GM18526 (cell line): Measurements from ENCODE around the gene IQCN.

ENCODE experiments used
- POLR2A ChIP-seq: IDR thresholded peaks from 3 replicates; pipeline ENCODE4 v1.6.1; 2011; ENCODE audit not compliant: insufficient read length; ENCODE audit errors: extremely low read depth

Gene IQCN

DNA sequence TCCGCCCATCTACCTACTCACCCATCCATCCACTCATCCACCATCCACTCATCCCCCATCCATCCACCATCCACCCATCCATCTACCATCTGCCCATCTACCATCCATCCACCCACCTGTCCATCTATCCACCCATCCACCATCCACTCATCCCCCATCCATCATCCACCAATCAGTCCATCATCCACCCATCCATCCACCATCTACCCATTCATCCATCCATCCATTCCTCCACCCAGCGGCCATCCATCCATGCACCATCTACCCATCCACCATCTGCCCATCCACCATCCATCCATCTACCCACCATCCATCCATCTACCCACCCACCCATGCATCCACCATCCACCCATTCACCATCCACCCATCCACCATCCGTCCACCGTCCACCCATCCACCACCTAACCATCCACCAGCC is 20.8 kb upstream of the IQCN start:
- TF ChIP-seq POLR2A = no peak

DNA sequence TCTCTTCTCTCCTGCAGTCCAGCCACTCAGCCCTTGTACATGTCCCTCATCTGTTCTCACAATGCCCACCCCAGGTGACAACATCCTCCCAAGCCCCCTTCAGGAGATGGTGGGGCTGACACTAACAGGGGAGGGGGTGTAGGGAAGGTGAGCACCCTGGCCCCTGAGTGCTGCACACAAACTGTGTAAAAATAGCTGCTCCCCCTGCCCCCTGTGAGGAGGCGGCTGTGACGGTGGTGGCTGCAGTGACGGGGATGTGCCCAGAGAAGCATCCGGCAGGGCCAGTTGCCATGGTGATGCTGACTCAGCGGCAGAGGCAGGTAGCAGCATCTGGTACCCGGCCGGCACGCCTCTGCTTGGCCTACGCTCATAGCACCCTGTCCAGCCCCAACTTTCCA is 20.2 kb upstream of the IQCN start:
- no peak for TF ChIP-seq POLR2A

DNA sequence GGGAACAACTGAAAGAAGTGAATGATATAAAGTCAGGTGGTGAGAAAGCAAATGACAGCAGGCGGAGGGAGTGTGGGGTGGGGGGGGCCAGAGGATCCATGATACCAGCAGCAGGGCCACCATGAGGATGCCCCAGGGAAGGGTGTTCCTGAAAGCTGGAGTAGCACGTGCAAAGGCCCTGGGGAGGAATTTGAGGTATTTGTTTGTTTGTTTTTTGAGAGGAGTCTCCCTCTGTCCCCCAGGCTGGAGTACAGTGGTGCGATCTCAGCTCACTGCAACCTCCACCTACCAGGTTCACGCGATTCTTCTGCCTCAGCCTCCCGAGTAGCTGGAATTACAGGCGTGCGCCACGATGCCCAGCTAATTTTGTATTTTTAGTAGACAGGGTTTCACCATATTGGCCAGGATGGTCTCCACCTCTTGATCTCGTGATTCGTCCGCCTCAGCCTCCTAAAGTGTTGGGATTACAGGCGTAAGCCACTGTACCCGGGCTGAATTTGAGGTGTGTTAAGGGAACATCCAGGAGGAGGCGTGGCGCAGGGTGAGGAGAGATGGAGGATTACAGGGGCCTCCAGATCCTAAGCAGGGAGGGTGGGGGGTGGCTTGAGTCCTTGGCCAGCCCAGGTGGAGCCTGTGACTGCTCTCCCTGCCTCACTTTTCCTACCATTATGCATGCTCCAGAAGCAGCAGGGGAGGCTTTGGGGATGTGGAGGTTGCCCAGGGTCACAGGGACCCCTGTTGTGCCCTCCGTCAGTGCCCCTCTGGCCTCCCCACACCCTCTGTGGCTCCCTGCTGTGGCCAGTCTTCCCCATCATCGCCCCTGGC is 19.6 kb upstream of the IQCN start:
- no peak for TF ChIP-seq POLR2A

DNA sequence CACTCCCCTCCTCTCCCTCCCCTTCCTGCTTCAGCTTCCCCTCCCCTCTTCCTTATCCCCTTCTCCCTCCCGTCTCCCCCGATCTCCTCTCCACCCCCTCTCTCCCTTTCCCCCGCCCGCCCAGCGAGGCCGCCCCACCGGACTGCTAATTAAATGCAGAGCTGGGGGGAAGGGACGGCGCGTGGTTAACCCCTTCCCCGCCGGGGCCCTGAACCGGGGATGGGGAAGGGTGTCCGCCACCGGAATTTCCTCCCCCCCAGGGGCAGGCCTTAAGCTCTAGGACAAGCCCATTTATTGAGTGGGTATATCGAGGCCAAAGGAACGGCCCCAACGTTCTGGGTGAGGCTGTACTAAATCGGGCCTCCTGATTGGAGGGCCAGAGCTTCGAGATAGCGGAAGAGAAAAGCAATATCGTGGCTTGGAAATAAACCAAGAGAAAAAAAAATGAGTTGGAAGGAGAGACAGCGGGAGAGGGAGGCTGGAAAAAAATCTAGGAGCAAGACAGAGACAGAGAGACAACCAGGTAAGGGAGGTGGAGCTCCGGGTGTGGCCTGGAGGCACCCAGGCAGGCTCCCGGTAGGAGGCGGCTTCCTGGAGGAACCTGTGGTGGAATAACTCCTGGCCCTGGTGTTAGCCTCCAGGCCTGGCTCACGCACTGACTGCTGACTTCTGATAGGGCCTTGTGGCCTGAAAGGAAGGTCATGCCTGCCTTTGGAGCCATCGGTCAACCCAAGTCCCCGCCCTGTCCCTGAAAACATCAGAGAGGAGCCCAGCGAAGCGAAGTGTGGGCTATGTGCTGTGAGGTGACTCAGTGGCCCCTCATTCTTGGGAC is 18.8 kb upstream of the IQCN start:
- no peak for TF ChIP-seq POLR2A

DNA sequence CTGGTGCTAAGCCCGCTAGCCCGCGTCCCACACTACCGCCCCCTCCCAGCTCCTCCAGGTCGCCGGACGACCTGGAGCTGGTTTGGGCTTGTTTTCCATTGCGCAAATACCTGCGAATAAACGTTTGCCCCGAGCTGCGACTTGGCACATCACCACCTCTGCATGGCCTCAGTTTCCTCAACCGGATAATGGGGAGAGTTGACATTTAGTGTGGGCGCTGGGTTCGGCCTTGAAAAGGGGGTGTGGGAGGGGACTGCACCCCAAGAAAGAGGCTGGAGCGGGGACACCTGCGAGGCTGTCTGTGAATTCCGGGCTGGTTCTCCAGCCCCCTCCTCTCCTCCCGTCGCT is 18.2 kb upstream of the IQCN start:
- no peak for TF ChIP-seq POLR2A

DNA sequence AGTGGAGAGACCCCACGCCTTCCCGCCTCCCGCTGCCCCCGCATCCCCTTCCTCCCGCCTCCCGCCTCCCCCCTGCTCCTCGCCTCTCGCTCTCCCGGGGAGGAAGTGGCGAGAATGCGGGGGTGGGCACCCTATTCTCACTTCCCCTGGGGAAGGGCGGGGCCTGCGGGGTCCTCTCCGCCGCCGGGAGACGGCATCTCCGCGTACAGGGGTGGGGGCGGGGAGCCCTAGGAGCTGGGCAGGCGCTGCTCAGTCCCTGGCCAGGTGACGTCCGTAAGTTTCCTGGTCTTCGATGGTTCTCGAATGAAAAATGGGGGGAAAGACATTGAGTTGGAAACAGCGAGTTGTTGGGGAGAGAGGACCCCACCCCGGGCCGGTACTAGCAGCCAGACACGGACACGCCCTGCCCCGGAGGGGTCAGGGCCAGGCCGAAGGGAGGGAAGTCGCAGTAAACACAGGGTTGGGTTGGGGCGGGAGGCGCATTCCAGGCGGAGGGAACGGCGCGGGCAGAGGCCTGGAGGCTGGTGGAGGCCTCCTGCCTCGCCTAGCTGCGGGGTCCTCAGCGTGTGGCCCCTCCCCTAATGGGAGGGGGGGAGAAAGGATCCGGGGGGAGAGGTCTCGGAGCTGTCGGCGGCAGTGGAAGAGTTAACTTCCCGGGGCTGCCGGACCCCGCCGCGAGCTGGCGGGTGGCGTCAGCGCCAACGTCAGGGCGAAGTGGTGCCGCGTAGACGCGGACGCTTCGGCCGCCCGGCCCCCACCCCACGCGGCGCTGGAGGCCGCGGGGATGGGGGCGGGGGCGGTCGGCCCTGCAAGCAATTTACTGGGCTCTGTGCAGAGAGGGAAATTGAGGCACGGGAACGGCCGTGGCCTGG is 17.6 kb upstream of the IQCN start:
- TF ChIP-seq POLR2A = peak; percentile 53

DNA sequence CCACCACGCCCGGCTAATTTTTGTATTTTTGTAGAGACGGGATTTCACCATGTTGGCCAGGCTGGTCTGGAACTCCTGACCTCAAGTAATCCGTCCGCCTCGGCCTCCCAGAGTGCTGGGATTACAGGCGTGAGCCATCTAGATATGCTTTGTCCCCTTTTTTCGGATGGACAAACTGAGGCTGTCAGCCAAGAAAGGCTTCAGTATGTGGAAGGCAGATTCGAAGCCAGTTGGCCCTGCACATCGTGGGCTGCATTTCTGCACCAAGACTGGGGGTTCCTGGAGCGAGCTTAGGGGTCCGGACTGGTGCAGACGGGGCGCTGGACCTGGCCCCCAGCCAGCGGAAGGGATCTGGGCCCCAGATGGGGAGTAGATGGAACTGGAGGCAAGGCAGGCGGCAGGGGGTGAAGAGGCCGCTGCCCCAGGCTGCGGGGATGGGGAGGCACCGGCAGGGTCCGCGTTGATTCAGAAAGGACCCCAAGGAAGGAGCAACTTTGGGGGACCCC is 16.8 kb upstream of the IQCN start:
- TF ChIP-seq POLR2A = no peak

DNA sequence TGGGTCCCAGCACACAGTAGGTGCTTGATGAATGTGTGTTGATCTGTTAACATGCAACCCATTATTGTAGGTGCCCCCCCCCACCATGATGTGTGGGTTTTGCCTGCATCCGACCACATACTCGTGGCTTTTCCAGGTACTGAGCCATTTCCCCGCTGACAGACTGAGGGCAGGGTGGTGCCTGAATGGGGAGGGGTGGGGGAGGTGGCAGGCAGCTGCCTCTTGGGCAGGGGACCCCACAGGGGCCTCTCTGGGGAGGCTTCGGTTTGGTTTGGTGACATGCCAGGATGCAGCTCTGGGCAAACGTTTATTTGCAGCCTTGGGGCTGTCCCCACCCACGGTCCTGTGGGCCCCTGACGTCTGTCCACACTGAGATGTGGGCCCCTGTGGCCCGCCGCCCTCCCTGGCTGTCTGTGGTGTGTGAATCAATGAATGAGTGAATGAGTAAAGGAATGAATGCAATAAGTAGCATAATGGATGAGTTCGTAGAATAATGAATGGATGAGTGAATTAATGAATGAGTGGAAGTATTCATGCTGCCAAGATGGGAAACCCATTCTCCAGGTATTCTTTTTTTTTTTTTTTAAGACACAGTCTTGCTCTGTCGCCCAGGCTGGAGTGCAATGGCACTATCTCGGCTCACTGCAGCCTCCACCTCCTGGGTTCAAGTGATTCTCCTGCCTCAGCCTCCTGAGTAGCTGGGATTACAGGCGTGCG is 16.2 kb upstream of the IQCN start:
- TF ChIP-seq POLR2A = peak; percentile 27

DNA sequence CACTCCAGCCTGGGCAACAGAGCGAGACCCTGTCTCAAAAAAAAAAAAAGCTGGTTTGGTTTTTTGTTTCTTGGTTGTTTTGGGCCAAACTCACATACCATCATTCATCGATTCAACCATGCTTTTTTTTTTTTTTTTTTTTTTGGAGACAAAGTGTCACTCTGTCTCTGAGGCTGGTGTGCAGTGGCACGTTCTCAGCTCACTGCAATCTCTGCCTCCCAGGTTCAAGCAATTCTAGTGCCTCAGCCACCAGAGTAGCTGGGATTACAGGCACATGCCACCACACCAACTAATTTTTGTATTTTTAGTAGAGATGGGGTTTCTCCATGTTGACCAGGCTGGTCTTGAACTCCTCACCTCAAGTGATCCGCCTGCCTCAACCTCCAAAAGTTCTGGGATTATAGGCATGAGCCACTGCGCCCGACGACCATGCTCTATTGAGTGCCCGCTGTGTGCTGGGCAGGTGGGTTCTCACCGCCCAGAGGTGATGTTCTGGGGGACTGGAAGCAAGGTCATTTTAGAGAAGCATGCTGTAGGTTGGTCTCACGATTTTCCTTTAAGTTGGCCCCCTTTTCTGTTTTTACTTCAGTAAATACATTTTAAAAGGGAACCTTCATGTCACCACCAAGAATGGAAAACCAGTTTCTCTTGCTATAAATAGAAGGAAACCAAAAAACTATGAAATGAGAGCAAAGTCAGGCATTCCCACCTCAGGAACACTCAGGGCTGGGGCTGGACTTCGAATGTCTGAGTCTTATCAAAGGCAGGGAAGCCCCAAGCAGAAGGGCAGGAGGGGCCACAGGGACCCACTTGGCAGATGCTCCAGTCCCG is 15.4 kb upstream of the IQCN start:
- no peak for TF ChIP-seq POLR2A

DNA sequence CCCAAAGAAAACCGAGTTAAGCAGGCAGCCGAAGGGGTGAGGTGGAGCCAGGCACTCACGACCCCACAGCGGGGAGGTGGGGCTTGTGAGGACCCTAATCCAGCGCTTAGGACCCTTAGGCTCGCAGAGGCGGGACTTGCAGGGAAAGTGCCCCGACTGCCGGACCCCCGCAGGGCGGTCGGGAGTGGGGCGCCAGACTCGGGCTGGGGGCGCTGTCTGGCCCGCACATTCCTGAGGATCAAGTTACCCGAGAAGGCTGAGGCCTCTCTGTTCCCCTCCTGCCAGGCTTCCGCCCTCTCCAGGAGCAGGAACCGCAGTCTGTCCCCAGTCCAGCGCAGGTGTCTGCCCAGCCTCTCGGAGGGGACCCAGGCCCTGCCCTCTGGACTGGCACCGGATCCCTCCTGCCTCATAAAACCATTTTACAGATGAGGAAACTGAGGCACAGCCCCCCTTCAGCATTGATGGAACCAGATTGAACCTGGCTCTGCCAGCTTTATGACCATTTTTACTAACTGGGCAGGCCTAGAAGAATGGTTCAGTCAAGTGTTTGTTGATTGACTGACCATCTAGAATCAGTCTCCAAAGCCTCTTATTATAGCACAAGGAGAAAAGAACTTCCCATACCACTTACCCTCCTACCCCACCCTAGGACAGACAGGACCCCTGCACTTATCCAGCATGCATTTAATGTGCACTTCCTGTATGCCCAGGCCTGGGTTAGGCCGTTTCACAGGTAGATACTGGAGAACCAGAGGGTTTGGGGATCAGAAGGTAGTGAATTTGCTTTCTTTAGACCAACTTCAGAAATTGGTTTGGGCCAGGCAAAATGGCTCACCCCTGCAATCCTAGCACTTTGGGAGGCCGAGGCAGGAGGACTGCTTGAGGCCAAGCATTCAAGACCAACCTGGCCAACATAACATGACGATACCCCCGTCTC is 13.9 kb upstream of the IQCN start:
- no peak for TF ChIP-seq POLR2A

DNA sequence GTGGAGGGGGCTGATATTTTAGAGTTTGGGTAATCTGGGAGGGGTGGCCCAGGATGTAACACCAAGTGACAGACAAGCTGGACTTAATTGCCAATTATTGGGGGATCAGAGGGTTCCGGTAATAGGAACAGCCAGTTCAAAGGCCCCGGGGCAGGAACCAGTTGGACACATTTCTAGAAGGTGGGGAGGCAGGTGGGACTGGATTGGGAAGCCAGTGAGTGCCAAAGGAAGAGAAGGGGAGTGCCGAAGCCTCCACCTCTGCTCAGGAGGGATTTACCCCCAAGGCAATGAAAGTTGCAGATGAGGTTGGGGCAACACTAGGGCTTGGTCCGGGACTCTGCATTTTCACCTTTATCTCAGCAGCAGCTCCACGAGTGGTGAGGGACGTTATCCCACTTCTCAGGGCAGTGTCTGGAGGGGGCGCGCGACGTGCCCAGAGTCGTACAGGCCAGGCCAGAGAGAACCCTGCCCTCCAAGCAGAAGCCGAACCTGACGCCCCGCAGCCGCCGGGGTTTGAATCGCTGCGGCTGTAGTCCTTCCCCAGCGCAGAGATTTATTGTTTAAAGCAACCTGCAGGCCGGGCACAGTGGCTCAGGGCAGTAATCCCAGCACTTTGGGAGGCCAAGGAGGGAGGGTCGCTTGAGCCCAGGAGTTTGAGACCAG is 12.9 kb upstream of the IQCN start:
- TF ChIP-seq POLR2A = no peak

DNA sequence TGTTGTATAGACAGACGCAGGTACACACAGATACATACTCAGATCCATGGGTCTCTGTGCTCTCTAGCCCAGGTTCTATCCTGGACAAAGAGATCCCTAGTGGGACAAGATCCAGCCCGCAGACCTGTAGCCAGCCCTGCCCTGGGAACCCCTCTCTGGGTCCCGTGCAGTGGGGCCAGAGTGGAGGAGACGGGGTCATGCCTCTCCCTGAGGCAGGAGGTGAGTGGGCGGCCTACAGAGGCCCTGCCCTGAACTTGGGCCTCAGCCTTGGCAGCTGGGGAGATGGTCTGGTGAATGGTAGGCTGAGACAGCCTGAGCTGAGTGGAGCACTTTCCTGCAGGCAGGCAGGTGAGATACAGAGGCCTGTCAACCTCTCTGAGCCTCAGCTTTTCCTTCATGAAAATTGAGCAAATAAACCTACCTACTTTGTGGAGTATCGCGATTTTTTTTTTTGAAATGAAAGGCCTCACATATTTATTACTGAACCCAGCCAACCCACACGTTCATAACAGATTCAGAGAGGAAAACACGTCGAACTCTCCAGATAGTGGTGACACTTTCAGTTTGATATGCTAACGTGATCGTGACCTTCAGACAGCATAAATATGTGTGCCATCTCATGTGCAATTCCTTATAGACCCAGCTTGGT is 10.6 kb upstream of the IQCN start:
- no peak for TF ChIP-seq POLR2A

DNA sequence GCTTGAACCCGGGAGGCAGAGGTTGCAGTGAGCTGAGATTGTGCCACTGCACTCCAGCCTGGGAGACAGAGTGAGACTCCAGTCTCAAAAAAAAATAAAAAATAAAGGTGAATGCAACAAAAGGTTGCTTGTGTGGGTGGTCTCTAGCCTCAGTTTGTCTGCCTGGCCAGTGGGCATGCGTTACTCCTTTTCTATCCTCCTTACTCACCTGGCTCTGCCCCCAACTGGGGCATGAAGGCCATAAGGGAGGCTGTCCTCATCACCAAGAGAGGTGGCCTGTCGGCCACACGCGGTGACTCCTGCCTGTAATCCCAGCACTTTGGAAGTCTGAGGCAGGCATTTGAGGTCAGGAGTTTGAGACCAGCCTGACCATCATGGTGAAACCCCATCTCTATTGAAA is 9.1 kb upstream of the IQCN start:
- no peak for TF ChIP-seq POLR2A
